HEK293 (cell line): ENCODE data around the gene CDH8.
"Not testable (repeated sequence)": the region's sequence is repeated elsewhere in the genome, so short reads cannot be mapped to it uniquely, and the experiment has no call there.

Experiments
- CTCF ChIA-PET: fragments of 350-600 bp; formaldehyde crosslinking; extraction: SDS; loops from one replicate; lab custom pipeline; 2021; ENCODE audit warnings: antibody characterized with exemption; lab: Yijun Ruan, JAX
- POLR2A ChIA-PET: fragments of 300-600 bp; formaldehyde crosslinking; extraction: SDS; loops from one replicate; lab custom pipeline; 2020; ENCODE audit warnings: antibody characterized with exemption, inconsistent platforms; lab: Yijun Ruan, JAX
- H3K27ac ChIP-seq: fragments of 200-500 bp; sonication (Bioruptor generic); 2 replicates; pipeline ENCODE4 v1.5.1; 2014; ENCODE audit warnings: low read depth, low read length, control low read depth, inconsistent platforms; ENCODE audit errors: extremely low read depth
- H3K36me3 ChIP-seq, 2 experiments: fragments of 200-500 bp in 1 of 2; sonication (Bioruptor generic) in 1 of 2; 1 replicate in 1 of 2; 2 replicates in 1 of 2; pipeline ENCODE4 v1.5.1; 2014 to 2017; ENCODE audit warnings: inconsistent platforms in 2 of 2, low read length in 2 of 2; ENCODE audit not compliant: control insufficient read depth in 2 of 2, insufficient read depth in 1 of 2
- H3K4me1 ChIP-seq: fragments of 200-500 bp; sonication (Bioruptor generic); 2 replicates; pipeline ENCODE4 v1.5.1; 2014; ENCODE audit warnings: mild to moderate bottlenecking, low read length, inconsistent platforms; ENCODE audit not compliant: control insufficient read depth, insufficient read depth
- H3K4me3 ChIP-seq: 2 replicates; pipeline ENCODE4 v1.5.1; 2011; ENCODE audit warnings: low read depth, mild to moderate bottlenecking, control low read depth, low read length, moderate library complexity
- H3K9me3 ChIP-seq: fragments of 200-500 bp; sonication (Bioruptor generic); 2 replicates; pipeline ENCODE4 v1.5.1; 2014; ENCODE audit warnings: low read depth, low read length, inconsistent platforms; ENCODE audit not compliant: control insufficient read depth, insufficient read depth
- BCL11A ChIP-seq: fragments of 450-650 bp; formaldehyde crosslinking; IDR thresholded peaks from 2 replicates; pipeline ENCODE4 v1.5.1; 2016; ENCODE audit warnings: low read depth, missing biosample characterization, missing genetic modification characterization
- KLF7 ChIP-seq: fragments of 450-650 bp; formaldehyde crosslinking; IDR thresholded peaks from 2 replicates; pipeline ENCODE4 v1.5.1; 2016; ENCODE audit warnings: missing biosample characterization, missing genetic modification characterization, borderline replicate concordance
- RBAK ChIP-seq: fragments of 450-650 bp; formaldehyde crosslinking; IDR thresholded peaks from 2 replicates; pipeline ENCODE4 v1.5.1; 2016; ENCODE audit warnings: missing biosample characterization, missing genetic modification characterization
- SETDB1 ChIP-seq: IDR thresholded peaks from one replicate; pipeline ENCODE4 v1.6.1; 2017; ENCODE audit warnings: mild to moderate bottlenecking, low read length, moderate library complexity, mixed read lengths; ENCODE audit not compliant: insufficient read length
- TCF7L2 ChIP-seq: IDR thresholded peaks from 2 replicates; pipeline ENCODE4 v1.6.1; 2011; ENCODE audit warnings: low read depth, mild to moderate bottlenecking, inconsistent platforms, low read length, moderate library complexity, borderline replicate concordance
- ZFHX2 ChIP-seq: fragments of 450-650 bp; formaldehyde crosslinking; conservative IDR thresholded peaks from 2 replicates; pipeline ENCODE4 v1.5.1; 2016; ENCODE audit warnings: missing biosample characterization, missing genetic modification characterization
- ZNF16 ChIP-seq: fragments of 450-650 bp; formaldehyde crosslinking; IDR thresholded peaks from 2 replicates; pipeline ENCODE4 v1.5.1; 2016; ENCODE audit warnings: low read depth, missing biosample characterization, missing genetic modification characterization
- ZNF175 ChIP-seq: fragments of 450-650 bp; formaldehyde crosslinking; IDR thresholded peaks from 2 replicates; pipeline ENCODE4 v1.5.1; 2016; ENCODE audit warnings: missing biosample characterization, missing genetic modification characterization
- ZNF24 ChIP-seq: fragments of 450-650 bp; formaldehyde crosslinking; IDR thresholded peaks from 2 replicates; pipeline ENCODE4 v1.5.1; 2016; ENCODE audit warnings: missing biosample characterization, missing genetic modification characterization
- ZNF391 ChIP-seq: fragments of 450-650 bp; formaldehyde crosslinking; IDR thresholded peaks from 2 replicates; pipeline ENCODE4 v1.5.1; 2016; ENCODE audit warnings: low read depth, missing biosample characterization, missing genetic modification characterization, borderline replicate concordance
- ZNF433 ChIP-seq: fragments of 450-650 bp; formaldehyde crosslinking; IDR thresholded peaks from 2 replicates; pipeline ENCODE4 v1.5.1; 2016; ENCODE audit warnings: missing biosample characterization, missing genetic modification characterization, low read depth
- ZNF510 ChIP-seq: fragments of 450-650 bp; formaldehyde crosslinking; IDR thresholded peaks from 2 replicates; pipeline ENCODE4 v1.5.1; 2018; ENCODE audit warnings: mild to moderate bottlenecking, missing genetic modification characterization, missing biosample characterization; ENCODE audit not compliant: insufficient replicate concordance
- ZNF549 ChIP-seq: fragments of 450-650 bp; IDR thresholded peaks from 2 replicates; pipeline ENCODE4 v1.5.1; 2018; ENCODE audit warnings: missing biosample characterization, missing genetic modification characterization, mild to moderate bottlenecking, inconsistent platforms, moderate library complexity
- ZNF624 ChIP-seq: fragments of 450-650 bp; formaldehyde crosslinking; IDR thresholded peaks from 2 replicates; pipeline ENCODE4 v1.5.1; 2017; ENCODE audit warnings: missing biosample characterization, missing genetic modification characterization
- ZNF654 ChIP-seq: fragments of 450-650 bp; formaldehyde crosslinking; IDR thresholded peaks from 2 replicates; pipeline ENCODE4 v1.5.1; 2016; ENCODE audit warnings: low read depth, missing biosample characterization, missing genetic modification characterization
- ZNF707 ChIP-seq: fragments of 450-650 bp; formaldehyde crosslinking; IDR thresholded peaks from 2 replicates; pipeline ENCODE4 v1.5.1; 2016; ENCODE audit warnings: missing biosample characterization, missing genetic modification characterization
- ZNF777 ChIP-seq: fragments of 450-650 bp; formaldehyde crosslinking; IDR thresholded peaks from 2 replicates; pipeline ENCODE4 v1.5.1; 2017; ENCODE audit warnings: missing biosample characterization, missing genetic modification characterization, borderline replicate concordance

CDH8 gene

GRCh38 chr16:61721544-61721943, 314.7 kb downstream of the CDH8 start:
- H3K4me3 ChIP-seq, result no peak overlapping the region
- no peak for TF ChIP-seq ZNF549 (tag by site-specific recombination)
- no peaks in the 10 kb centered on the region for H3K36me3 ChIP-seq
- ChIA-PET POLR2A (no interaction called here), CTCF (no interaction called here)
- H3K9me3 ChIP-seq, result no peaks in the 10 kb centered on the region
- H3K27ac ChIP-seq, result no peak overlapping the region
- no peaks in the 10 kb centered on the region for H3K4me1 ChIP-seq

DNA sequence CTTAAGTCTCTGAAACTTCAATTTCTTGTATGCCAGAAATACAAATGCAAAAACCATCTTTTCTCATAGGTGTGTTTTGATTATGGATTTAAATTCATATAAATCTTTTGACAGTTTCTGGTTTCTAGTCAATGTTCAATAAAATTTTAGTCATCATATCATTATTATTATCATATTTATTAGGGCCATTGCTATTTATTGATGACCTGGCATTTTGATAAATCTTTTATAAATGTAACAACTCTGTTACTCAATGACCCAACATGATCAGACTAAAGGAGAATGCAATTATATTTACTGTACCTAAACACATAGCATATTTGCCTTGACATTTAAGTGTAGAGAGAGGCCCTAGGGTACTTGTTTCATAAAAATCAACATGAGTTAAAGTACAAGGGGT, 320.8 kb downstream of the CDH8 start:
- Histone ChIP-seq H3K4me3 (no peak overlapping the region), H3K9me3 (no peaks in the 10 kb centered on the region), H3K36me3 (no peaks in the 10 kb centered on the region), H3K4me1 (no peaks in the 10 kb centered on the region), H3K27ac (no peak overlapping the region)
- CTCF ChIA-PET, result no interaction called here
- POLR2A ChIA-PET, result no interaction called here
- no peak for TF ChIP-seq ZNF707
- TF ChIP-seq ZNF24 (tag by site-specific recombination), result no peak
- no peak for TF ChIP-seq ZFHX2 (tag by site-specific recombination)
- TF ChIP-seq ZNF510 (tag by site-specific recombination), result no peak
- no peak for TF ChIP-seq BCL11A (tag by site-specific recombination)

- POLR2A ChIA-PET, result no interaction called here
- Histone ChIP-seq H3K4me3 (no peak overlapping the region), H3K4me1 (no peaks in the 10 kb centered on the region), H3K36me3 (no peaks in the 10 kb centered on the region), H3K27ac (no peak overlapping the region), H3K9me3 (no peaks in the 10 kb centered on the region)
- CTCF ChIA-PET, result no interaction called here
- TF ChIP-seq ZNF654 (tag by site-specific recombination) (no peak), RBAK (tag by site-specific recombination) (no peak), ZNF175 (no peak)
Measured at GRCh38 chr16:61713787-61714186, 322.5 kb downstream of the CDH8 start.

- CTCF ChIA-PET, H3K36me3 ChIP-seq, POLR2A ChIA-PET, H3K9me3 ChIP-seq, H3K4me3 ChIP-seq, H3K27ac ChIP-seq, H3K4me1 ChIP-seq: not testable (repeated sequence)
Measured at GRCh38 chr16:61699640-61700039, 336.6 kb downstream of the CDH8 start.

- H3K4me1 ChIP-seq, result no peaks in the 10 kb centered on the region
- H3K9me3 ChIP-seq, result no peaks in the 10 kb centered on the region
- no peaks in the 10 kb centered on the region for H3K36me3 ChIP-seq
- CTCF ChIA-PET, result interaction anchor here (0.6 kb wide), 1 partner anchor 439 kb away, joined by 3 read pairs; no protein-coding TSS in a partner anchor
- TF ChIP-seq ZNF624, result no peak
- no peak for TF ChIP-seq ZNF391 (tag by site-specific recombination)
- TF ChIP-seq SETDB1, result no peak
- TF ChIP-seq ZNF777 (tag by site-specific recombination), result no peak
- no peak for TF ChIP-seq ZNF16
- TF ChIP-seq TCF7L2, result no peak
- no peak for TF ChIP-seq KLF7 (tag by site-specific recombination)
- TF ChIP-seq ZNF433 (tag by site-specific recombination), result no peak
- no peak overlapping the region for H3K27ac ChIP-seq
- H3K4me3 ChIP-seq, result no peak overlapping the region
- POLR2A ChIA-PET, result no interaction called here
Measured at GRCh38 chr16:61684541-61684940, 351.7 kb downstream of the CDH8 start.
